SU-DHL-6 (cell line): Measurements from ENCODE around the gene TRRAP.

ENCODE experiments used
- H2AFZ ChIP-seq: fragments of 200-600 bp; sonication (generic); 2 replicates; pipeline ENCODE4 v1.6.1; 2014; ENCODE audit warnings: low read depth, mild to moderate bottlenecking, moderate library complexity, mixed read lengths, antibody characterized with exemption, low read length; ENCODE audit not compliant: severe bottlenecking
- H3F3A ChIP-seq: fragments of 200-600 bp; shearing (Covaris generic); 2 replicates; pipeline ENCODE4 v1.6.0; 2016; ENCODE audit warnings: antibody characterized with exemption, mild to moderate bottlenecking; ENCODE audit not compliant: insufficient read depth
- H3K27ac ChIP-seq: fragments of 200-600 bp; sonication (generic); 2 replicates; pipeline ENCODE4 v1.5.1; 2016; ENCODE audit warnings: low read depth, mild to moderate bottlenecking, low read length, moderate library complexity, mixed read lengths
- H3K27me3 ChIP-seq: fragments of 200-600 bp; sonication (generic), shearing (Covaris generic); 2 replicates; pipeline ENCODE4 v1.6.0; 2014; ENCODE audit warnings: mild to moderate bottlenecking, low read length
- H3K36me3 ChIP-seq: fragments of 200-600 bp; sonication (generic); 2 replicates; pipeline ENCODE4 v1.6.1; 2014; ENCODE audit warnings: mild to moderate bottlenecking, low read length, mixed read lengths
- H3K4me2 ChIP-seq: fragments of 300-600, 200-600 bp; shearing (Covaris generic), sonication (generic); 2 replicates; pipeline ENCODE4 v1.6.0; 2014; ENCODE audit warnings: low read length, low read depth, mild to moderate bottlenecking; ENCODE audit not compliant: poor library complexity, severe bottlenecking
- H3K4me3 ChIP-seq: fragments of 200-600 bp; sonication (generic); 2 replicates; pipeline ENCODE4 v1.5.1; 2014; ENCODE audit warnings: antibody characterized with exemption, low read length, mild to moderate bottlenecking, mixed read lengths; ENCODE audit not compliant: insufficient read depth, poor library complexity, severe bottlenecking
- H3K79me2 ChIP-seq: fragments of 200-600 bp; sonication (generic); 2 replicates; pipeline ENCODE4 v1.6.1; 2014; ENCODE audit warnings: mild to moderate bottlenecking, low read length, moderate library complexity; ENCODE audit not compliant: insufficient read depth
- H3K9ac ChIP-seq: fragments of 200-600 bp; sonication (generic); 2 replicates; pipeline ENCODE4 v1.7.0; 2014; ENCODE audit warnings: mild to moderate bottlenecking, low read length
- H3K9me2 ChIP-seq: fragments of 200-600 bp; sonication (generic); replicated peaks from 2 replicates; pipeline ENCODE4 v1.6.1; 2014; ENCODE audit warnings: low read length; ENCODE audit not compliant: insufficient read depth
- H3K9me3 ChIP-seq: fragments of 200-600 bp; sonication (generic); 2 replicates; pipeline ENCODE4 v1.6.1; 2014; ENCODE audit warnings: low read length, mixed read lengths; ENCODE audit not compliant: insufficient read depth
- H4K20me1 ChIP-seq: fragments of 200-600 bp; sonication (generic); 2 replicates; pipeline ENCODE4 v1.6.1; 2014; ENCODE audit warnings: low read depth, mild to moderate bottlenecking, antibody characterized with exemption, low read length, moderate library complexity, mixed read lengths
- EZH2phosphoT487 ChIP-seq: fragments of 200-600 bp; sonication (generic), shearing (Covaris generic); conservative IDR thresholded peaks from 2 replicates; pipeline ENCODE4 v1.6.1; 2018; ENCODE audit warnings: mild to moderate bottlenecking, antibody characterized with exemption, low read length, moderate library complexity, mixed read lengths
- TF ChIP-seq, protein P1 (sequence below): fragments of 200-600 bp; sonication (generic); IDR thresholded peaks from one replicate; pipeline ENCODE4 v1.5.1; 2017; ENCODE audit warnings: antibody characterized with exemption, mild to moderate bottlenecking, low read length, moderate library complexity; ENCODE audit not compliant: insufficient read depth, poor library complexity, severe bottlenecking

Gene TRRAP

GRCh38 chr7:98892609-98893008, 14.3 kb downstream of the TRRAP start:
- no peak overlapping the region for H3K4me2 ChIP-seq
- 0 out of 2 replicates have a peak, but pooled peaks cover 7% of the 10 kb centered on the region for H3K79me2 ChIP-seq
- no peak overlapping the region for H2AFZ ChIP-seq
- H3K9ac ChIP-seq, result no peak overlapping the region
- no peak overlapping the region for H3K4me3 ChIP-seq
- no peaks in the 10 kb centered on the region for H3K9me2 ChIP-seq
- H3K36me3 ChIP-seq, result peaks cover 52% of the 10 kb centered on the region
- no peaks in the 10 kb centered on the region for H3F3A ChIP-seq
- H3K27ac ChIP-seq, result no peak overlapping the region
- TF ChIP-seq, protein P1, sequence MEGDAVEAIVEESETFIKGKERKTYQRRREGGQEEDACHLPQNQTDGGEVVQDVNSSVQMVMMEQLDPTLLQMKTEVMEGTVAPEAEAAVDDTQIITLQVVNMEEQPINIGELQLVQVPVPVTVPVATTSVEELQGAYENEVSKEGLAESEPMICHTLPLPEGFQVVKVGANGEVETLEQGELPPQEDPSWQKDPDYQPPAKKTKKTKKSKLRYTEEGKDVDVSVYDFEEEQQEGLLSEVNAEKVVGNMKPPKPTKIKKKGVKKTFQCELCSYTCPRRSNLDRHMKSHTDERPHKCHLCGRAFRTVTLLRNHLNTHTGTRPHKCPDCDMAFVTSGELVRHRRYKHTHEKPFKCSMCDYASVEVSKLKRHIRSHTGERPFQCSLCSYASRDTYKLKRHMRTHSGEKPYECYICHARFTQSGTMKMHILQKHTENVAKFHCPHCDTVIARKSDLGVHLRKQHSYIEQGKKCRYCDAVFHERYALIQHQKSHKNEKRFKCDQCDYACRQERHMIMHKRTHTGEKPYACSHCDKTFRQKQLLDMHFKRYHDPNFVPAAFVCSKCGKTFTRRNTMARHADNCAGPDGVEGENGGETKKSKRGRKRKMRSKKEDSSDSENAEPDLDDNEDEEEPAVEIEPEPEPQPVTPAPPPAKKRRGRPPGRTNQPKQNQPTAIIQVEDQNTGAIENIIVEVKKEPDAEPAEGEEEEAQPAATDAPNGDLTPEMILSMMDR, result no peak
- TF ChIP-seq EZH2phosphoT487, result no peak
- H3K27me3 ChIP-seq, result no peaks in the 10 kb centered on the region
- no peaks in the 10 kb centered on the region for H3K9me3 ChIP-seq
- peaks cover 3% of the 10 kb centered on the region; the same call in 1 of the 2 replicates for H4K20me1 ChIP-seq

GRCh38 chr7:98899816-98900215, 21.5 kb downstream of the TRRAP start:
- H2AFZ ChIP-seq, result no peak overlapping the region
- H3K36me3 ChIP-seq, result peaks cover 61% of the 10 kb centered on the region

DNA sequence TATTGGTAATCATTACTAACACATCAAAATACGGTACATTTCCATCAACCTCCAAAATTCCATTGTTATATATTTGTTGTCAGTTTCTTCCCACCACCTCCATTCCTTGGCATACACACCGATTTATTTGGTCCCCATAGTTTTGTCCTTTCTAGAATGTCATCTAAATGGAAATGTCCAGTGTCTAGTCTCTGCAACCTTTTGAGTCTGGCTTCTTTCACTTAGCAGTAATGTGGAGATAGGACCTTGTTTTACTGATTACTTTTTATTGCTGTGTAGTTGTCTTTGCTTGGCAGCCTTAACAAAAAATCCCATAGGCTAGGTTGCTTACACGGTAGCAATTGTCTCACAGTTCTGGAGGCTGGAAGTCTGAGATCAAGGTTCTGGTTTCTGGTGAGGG, 22.5 kb downstream of the TRRAP start:
- H4K20me1 ChIP-seq, result no peaks in the 10 kb centered on the region
- H3K27ac ChIP-seq, result no peak overlapping the region
- no peaks in the 10 kb centered on the region for H3K79me2 ChIP-seq
- no peaks in the 10 kb centered on the region for H3K9me3 ChIP-seq
- H3K4me2 ChIP-seq, result no peak overlapping the region
- H3K9ac ChIP-seq, result no peak overlapping the region
- TF ChIP-seq, protein P1, result no peak
- TF ChIP-seq EZH2phosphoT487, result no peak
- no peak overlapping the region for H3K4me3 ChIP-seq
- no peaks in the 10 kb centered on the region for H3F3A ChIP-seq
- H2AFZ ChIP-seq, result no peak overlapping the region
- no peaks in the 10 kb centered on the region for H3K27me3 ChIP-seq
- no peaks in the 10 kb centered on the region for H3K9me2 ChIP-seq
- peaks cover 52% of the 10 kb centered on the region for H3K36me3 ChIP-seq

More at GRCh38 chr7:98899816-98900215, 21.5 kb downstream of the TRRAP start:
- Histone ChIP-seq H3K4me2 (no peak overlapping the region), H4K20me1 (no peaks in the 10 kb centered on the region), H3K9me3 (no peaks in the 10 kb centered on the region), H3K9me2 (no peaks in the 10 kb centered on the region), H3K79me2 (no peaks in the 10 kb centered on the region), H3K9ac (no peak overlapping the region), H3F3A (no peaks in the 10 kb centered on the region), H3K27me3 (no peaks in the 10 kb centered on the region), H3K4me3 (no peak overlapping the region), H3K27ac (no peak overlapping the region)
- no peak for TF ChIP-seq EZH2phosphoT487
- TF ChIP-seq, protein P1, result no peak
